A673 (cell line): ENCODE measurements around the gene RIPPLY3. TPM values are rescaled to one million over a fixed set of nuclear protein-coding genes. Genes with fewer than 3 reads are reported as not detected.

ENCODE experiments used
- BruUV-seq: library from RNA; stranded (reverse); fragments of 400-500 nt; replicated peaks from 2 replicates; lab custom pipeline; 2021; lab: Mats Ljungman, UMichigan
- CTCF ChIA-PET: fragments of 300-600 bp; sonication (Branson Sonifier 250); formaldehyde crosslinking; loops from one replicate; lab custom pipeline; 2022; ENCODE audit warnings: antibody characterized with exemption; lab: Charles Lee
- POLR2A ChIA-PET: fragments of 300-600 bp; sonication (Branson Sonifier 250); formaldehyde crosslinking; loops from one replicate; lab custom pipeline; 2022; ENCODE audit warnings: antibody characterized with exemption; ENCODE audit not compliant: low non-redundant PET; lab: Charles Lee
- DNase-seq: peaks from one replicate; pipeline ENCODE4 v3.0.0-alpha.2; 2015; ENCODE audit warnings: low spot score
- H3K27ac ChIP-seq: fragments of 200-600 bp; sonication (generic); 2 replicates; pipeline ENCODE4 v1.5.1; 2016; ENCODE audit warnings: mixed run types, low read depth, mild to moderate bottlenecking, mixed read lengths, antibody characterized with exemption, low read length; ENCODE audit not compliant: poor library complexity, severe bottlenecking
- H3K27me3 ChIP-seq: fragments of 200-600 bp; sonication (generic); replicated peaks from 2 replicates; pipeline ENCODE4 v1.6.1; 2017; ENCODE audit warnings: mixed run types, low read depth, mild to moderate bottlenecking, mixed read lengths, antibody characterized with exemption, low read length; ENCODE audit not compliant: insufficient read depth, poor library complexity
- H3K36me3 ChIP-seq: fragments of 200-600 bp; sonication (generic); 2 replicates; pipeline ENCODE4 v1.6.1; 2016; ENCODE audit warnings: mixed run types, mild to moderate bottlenecking, mixed read lengths, antibody characterized with exemption, low read length; ENCODE audit not compliant: insufficient read depth, poor library complexity, severe bottlenecking
- H3K4me1 ChIP-seq: fragments of 200-600 bp; sonication (generic); 2 replicates; pipeline ENCODE4 v1.6.1; 2017; ENCODE audit warnings: mixed run types, mild to moderate bottlenecking, mixed read lengths, antibody characterized with exemption, low read length; ENCODE audit not compliant: insufficient read depth, poor library complexity, severe bottlenecking
- H3K4me3 ChIP-seq: fragments of 200-600 bp; sonication (generic); 2 replicates; pipeline ENCODE4 v1.5.1; 2016; ENCODE audit warnings: low read depth, mixed run types, mild to moderate bottlenecking, mixed read lengths, low read length; ENCODE audit not compliant: poor library complexity, severe bottlenecking
- H3K9me3 ChIP-seq: fragments of 200-600 bp; sonication (generic); 2 replicates; pipeline ENCODE4 v1.6.1; 2016; ENCODE audit warnings: mixed run types, low read depth, mild to moderate bottlenecking, mixed read lengths, antibody characterized with exemption, low read length; ENCODE audit not compliant: poor library complexity, severe bottlenecking
- EZH2 ChIP-seq: fragments of 200-600 bp; sonication (generic); IDR thresholded peaks from 2 replicates; pipeline ENCODE4 v1.6.1; 2017; ENCODE audit warnings: borderline replicate concordance, low read depth, mild to moderate bottlenecking, mixed read lengths, antibody characterized with exemption, low read length; ENCODE audit not compliant: poor library complexity, severe bottlenecking
- intact Hi-C: fragments of 100-400 bp; cut with micrococcal nuclease; formaldehyde crosslinking; loops from one replicate; pipeline ENCODE4 v1.10.0; 2022; ENCODE audit not compliant: unreplicated experiment
- total RNA-seq: library from RNA; stranded (reverse); gene quantifications from 2 replicates; pipeline ENCODE4 v1.2.3, GENCODE V29; 2021
- TF ChIP-seq, protein P1 (sequence below): fragments of 300-800, 200-600 bp; sonication (generic); conservative IDR thresholded peaks from 2 replicates; pipeline ENCODE4 v1.5.1; 2017; ENCODE audit warnings: low read depth, mild to moderate bottlenecking, antibody characterized with exemption, low read length, moderate library complexity, mixed read lengths

Gene RIPPLY3
- total RNA-seq, 1 experiment from 2014 or later, result 5.0 TPM

DNA sequence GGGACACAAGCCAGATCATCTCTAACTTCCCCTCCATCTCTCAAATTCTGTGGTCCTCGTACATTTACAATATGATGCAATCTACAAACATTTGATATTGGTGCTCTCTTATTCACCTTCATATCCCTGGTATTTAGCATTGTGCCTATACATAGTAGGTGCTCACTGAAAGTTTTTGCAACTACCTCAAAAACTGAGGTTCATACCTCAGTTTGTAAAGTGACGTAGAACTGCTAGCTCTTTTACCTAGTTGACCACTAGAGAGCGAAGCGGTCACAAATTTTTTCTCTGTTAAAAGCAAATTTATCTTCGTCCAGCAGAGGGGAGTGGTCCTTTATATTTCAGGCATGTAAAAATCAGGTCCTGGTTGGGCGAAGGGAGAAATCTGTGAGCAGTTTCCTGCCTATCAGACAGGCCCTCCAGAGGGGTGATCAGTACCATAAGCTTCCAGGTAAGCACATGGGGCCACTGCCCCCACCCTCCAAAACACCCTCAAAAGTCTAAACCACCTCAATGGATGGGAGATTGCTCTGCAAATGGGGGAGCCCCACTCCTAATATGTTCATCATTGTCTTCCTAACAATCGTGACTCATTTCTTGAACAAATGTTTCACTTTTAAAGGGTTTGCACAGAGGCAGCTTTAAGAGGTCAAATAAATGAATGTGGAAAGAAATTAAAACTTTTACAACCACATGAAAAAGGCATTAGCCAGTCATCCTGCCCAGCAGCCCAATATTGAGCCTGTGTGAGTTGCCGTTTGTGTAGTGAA, 29.4 kb upstream of the RIPPLY3 start:
- H3K9me3 ChIP-seq, result no peaks in the 10 kb centered on the region
- POLR2A ChIA-PET, result no interaction called here
- CTCF ChIA-PET, result interaction anchor here (0.5 to 1.7 kb wide), 11 partner anchors 11 to 336 kb away, joined by 3 to 23 read pairs (median 5); partner anchors contain the start of genes HLCS and RIPPLY3
- intact Hi-C loops, result loop anchor here (2.0 to 5.0 kb wide), 2 partner anchors 110 to 336 kb away; no protein-coding TSS in a partner anchor
- H3K27ac ChIP-seq, result no peak overlapping the region
- peak; percentile 90 for DNase-seq
- no peak for TF ChIP-seq EZH2
- TF ChIP-seq, protein P1, sequence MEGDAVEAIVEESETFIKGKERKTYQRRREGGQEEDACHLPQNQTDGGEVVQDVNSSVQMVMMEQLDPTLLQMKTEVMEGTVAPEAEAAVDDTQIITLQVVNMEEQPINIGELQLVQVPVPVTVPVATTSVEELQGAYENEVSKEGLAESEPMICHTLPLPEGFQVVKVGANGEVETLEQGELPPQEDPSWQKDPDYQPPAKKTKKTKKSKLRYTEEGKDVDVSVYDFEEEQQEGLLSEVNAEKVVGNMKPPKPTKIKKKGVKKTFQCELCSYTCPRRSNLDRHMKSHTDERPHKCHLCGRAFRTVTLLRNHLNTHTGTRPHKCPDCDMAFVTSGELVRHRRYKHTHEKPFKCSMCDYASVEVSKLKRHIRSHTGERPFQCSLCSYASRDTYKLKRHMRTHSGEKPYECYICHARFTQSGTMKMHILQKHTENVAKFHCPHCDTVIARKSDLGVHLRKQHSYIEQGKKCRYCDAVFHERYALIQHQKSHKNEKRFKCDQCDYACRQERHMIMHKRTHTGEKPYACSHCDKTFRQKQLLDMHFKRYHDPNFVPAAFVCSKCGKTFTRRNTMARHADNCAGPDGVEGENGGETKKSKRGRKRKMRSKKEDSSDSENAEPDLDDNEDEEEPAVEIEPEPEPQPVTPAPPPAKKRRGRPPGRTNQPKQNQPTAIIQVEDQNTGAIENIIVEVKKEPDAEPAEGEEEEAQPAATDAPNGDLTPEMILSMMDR, result peak; percentile 95
- H3K36me3 ChIP-seq, result no peaks in the 10 kb centered on the region
- peaks cover 6% of the 10 kb centered on the region for H3K4me1 ChIP-seq
- BruUV-seq, result no TSS peak
- no peak overlapping the region for H3K4me3 ChIP-seq
- H3K27me3 ChIP-seq, result no peaks in the 10 kb centered on the region

DNA sequence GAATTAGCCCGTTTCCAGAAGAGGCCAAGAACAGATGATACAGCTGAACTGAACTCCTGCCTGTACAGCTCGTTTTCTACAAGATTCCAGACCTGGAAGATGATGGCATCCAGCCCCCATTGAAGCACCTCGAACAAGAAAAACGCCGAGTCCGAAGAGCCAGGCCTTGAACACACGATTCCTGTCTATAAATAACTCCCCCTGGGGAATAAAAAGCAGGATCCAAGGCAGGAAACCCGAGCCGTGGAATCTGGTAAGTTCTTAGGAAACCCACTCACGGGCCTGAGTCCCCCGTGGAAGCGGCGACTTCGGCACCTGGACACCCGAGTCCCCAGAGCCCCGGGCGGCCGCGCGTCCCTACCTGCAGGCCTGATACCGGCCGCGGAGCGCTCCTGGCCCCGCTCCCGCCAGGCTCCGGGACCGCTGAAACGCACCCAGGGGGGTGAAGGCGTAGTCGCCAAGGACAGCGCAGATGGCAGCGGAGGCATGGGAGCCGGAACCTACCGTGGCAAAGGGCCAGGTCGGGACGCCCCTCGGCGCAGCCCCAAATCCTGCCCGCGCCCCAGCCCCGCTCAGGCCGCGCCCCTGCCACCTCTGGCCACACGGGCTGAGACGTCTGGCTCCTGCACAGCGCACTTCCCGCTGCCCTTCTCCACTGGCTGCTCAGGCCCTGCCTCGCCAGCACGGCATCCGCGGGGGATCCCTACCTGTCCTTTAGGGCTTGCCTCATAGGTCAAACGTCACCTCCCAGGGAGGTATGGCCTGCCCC, 26.0 kb upstream of the RIPPLY3 start:
- ChIA-PET POLR2A (no interaction called here), CTCF (no interaction called here)
- Histone ChIP-seq H3K9me3 (no peaks in the 10 kb centered on the region), H3K4me1 (peaks cover 6% of the 10 kb centered on the region), H3K36me3 (no peaks in the 10 kb centered on the region), H3K4me3 (peak overlapping the region; percentile 44), H3K27me3 (no peaks in the 10 kb centered on the region), H3K27ac (no peak overlapping the region)
- DNase-seq, result no peak
- no TSS peak for BruUV-seq
- intact Hi-C loops, result no loop called here
- TF ChIP-seq, protein P1, result no peak
- TF ChIP-seq EZH2, result no peak

DNA sequence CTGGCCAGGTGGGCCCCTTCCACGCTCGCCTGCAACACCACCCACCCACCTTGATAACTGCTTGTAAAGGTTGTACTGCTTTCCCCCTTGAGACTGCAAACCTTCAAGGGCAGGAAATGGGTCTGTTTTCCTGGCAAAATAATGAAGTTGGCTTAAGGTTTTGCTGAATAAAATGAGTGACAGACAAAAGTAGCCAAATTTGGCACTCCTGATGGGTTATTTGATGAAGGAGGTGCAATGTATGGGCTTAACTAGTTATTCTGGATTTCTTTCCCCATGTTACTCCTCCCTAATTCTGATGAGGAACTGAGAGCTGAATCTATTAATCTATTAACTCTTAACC, 25.5 kb upstream of the RIPPLY3 start:
- POLR2A ChIA-PET, result no interaction called here
- Histone ChIP-seq H3K9me3 (no peaks in the 10 kb centered on the region), H3K27me3 (no peaks in the 10 kb centered on the region), H3K4me3 (peak overlapping the region; percentile 44), H3K4me1 (peaks cover 6% of the 10 kb centered on the region), H3K27ac (no peak overlapping the region), H3K36me3 (no peaks in the 10 kb centered on the region)
- TF ChIP-seq EZH2, result no peak
- TF ChIP-seq, protein P1, result no peak
- no TSS peak for BruUV-seq
- intact Hi-C loops, result no loop called here
- CTCF ChIA-PET, result no interaction called here
- DNase-seq, result no peak
